Measurements from ENCODE around the gene PPP1R16B.

- TF ChIP-seq CTCF (IDR thresholded peaks at IDR 0.05) (no peak), POLR2A (IDR thresholded peaks at IDR 0.05) (no peak)
These were observed 30.3 kb downstream of the PPP1R16B start for GRCh38 chr20:38835792-38836191.
